Activated naive CD8-positive, alpha-beta T cell treated with anti-CD3 and anti-CD28 coated beads, Interleukin-2, amount 50 U/mL, for 24 hours (primary cell): ENCODE measurements around the gene CDK2.
"Not testable (repeated sequence)": the region's sequence is repeated elsewhere in the genome, so short reads cannot be mapped to it uniquely, and the experiment has no call there.

ENCODE experiments used
- ATAC-seq: fragments of 150-1000 bp; cut with Tn5 transposase; one replicate; pipeline ENCODE4 v1.10.0; 2021
- DNase-seq: peaks from one replicate; pipeline ENCODE4 v3.0.0; 2021
- H3K27ac Mint-ChIP-seq: one replicate; pipeline ENCODE4 v1.8.0; 2021; ENCODE audit warnings: mild to moderate bottlenecking, mixed read lengths
- H3K27me3 Mint-ChIP-seq: one replicate; pipeline ENCODE4 v1.8.0; 2021; ENCODE audit warnings: mixed read lengths
- H3K36me3 Mint-ChIP-seq: one replicate; pipeline ENCODE4 v1.8.0; 2021; ENCODE audit warnings: low read depth, mixed read lengths
- H3K4me1 Mint-ChIP-seq: one replicate; pipeline ENCODE4 v1.8.0; 2021; ENCODE audit warnings: mixed read lengths
- H3K4me3 Mint-ChIP-seq: one replicate; pipeline ENCODE4 v1.8.0; 2021; ENCODE audit warnings: mild to moderate bottlenecking, moderate library complexity, mixed read lengths
- H3K9me3 Mint-ChIP-seq: one replicate; pipeline ENCODE4 v1.8.0; 2021; ENCODE audit warnings: mixed read lengths

The CDK2 gene

DNA sequence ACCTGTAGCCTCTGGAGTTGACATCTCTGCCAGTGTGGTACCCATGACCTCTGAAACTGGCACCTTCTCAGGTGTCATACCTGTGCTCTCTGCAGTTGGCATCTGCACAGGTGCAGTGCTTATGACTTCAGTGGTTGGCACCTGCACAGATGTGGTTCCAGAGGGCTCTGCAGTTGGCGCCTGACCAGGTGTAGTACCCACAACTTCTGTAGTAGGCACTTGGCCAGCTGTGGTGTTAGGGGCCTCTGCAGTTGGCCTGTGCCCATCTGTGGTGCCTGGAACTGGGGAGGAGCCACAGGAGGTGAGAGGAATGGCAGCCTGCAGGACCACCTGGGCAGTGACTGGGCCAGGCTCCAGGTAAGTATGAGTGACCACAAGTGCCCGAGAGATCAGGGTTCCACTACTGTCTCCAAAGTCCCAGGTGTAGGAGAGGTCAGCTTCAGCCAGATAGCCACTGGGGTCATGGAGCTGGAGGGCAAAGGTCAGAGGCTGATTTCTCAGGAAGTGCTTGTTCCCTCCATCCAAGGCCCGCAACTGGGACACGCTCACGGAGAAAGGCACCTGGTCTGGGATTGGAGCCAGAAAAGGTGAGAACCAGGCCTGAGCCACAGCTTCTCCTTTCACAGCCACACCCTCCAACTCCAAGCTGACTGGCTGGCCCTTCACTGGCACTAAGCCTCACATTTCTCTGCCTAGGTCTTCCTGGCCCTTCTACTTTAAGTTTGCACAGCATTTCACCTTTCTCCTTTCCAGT lies 9.3 kb upstream of the CDK2 start:
- Mint-ChIP-seq H3K27ac (no peak overlapping the region), H3K36me3 (peaks cover 21% of the 10 kb centered on the region), H3K4me3 (no peak overlapping the region), H3K27me3 (no peaks in the 10 kb centered on the region), H3K4me1 (peaks cover 9% of the 10 kb centered on the region), H3K9me3 (no peaks in the 10 kb centered on the region)
- ATAC-seq, result no peak
- DNase-seq, result no peak

DNA sequence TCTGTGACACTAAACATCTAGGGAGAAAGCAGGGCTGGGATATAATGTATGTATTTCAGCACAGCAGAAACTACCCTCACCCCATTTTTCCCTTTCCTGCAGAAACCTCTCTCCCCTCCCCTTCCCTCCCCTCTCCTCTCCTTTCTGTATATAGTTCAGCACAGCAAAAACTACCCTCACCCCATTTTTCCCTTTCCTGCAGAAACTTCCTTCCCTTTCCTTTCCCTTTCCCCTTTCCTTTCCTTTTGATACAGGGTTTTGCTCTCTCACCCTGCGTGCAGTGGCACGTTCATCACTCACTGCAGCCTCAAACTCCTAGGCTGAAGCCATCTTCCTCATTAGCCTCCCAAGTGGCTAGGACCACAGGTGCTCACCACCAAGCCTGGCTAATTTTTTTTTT lies 2.9 kb upstream of the CDK2 start:
- H3K4me3 Mint-ChIP-seq, result no peak overlapping the region
- peaks cover 10% of the 10 kb centered on the region for H3K36me3 Mint-ChIP-seq
- peaks cover 27% of the 10 kb centered on the region for H3K4me1 Mint-ChIP-seq
- DNase-seq (no peak), ATAC-seq (no peak)
- H3K9me3 Mint-ChIP-seq, result no peaks in the 10 kb centered on the region
- H3K27me3 Mint-ChIP-seq, result no peaks in the 10 kb centered on the region
- H3K27ac Mint-ChIP-seq, result no peak overlapping the region

DNA sequence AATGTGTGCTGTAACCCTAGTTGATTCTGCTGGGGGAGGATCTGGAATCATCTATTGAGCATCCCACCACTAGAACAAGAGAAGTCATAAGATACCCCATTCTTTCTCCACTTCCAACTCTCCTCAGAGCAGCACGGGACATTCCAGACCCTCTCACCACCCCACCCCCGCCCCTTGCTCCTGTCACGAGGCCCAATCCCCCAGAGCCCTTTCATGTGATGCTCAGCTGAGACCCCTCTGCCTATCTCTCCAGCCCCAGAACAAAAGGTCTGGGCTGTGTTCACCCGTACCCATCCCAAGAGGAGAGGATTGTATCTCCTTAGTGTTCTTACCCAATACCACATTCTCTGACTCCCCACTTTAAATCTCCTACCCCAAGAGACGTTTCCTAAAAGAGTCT lies 1.4 kb upstream of the CDK2 start:
- ATAC-seq, result no peak
- H3K27ac Mint-ChIP-seq, result peak overlapping the region; percentile 10
- no peak for DNase-seq
- H3K4me1 Mint-ChIP-seq, result peaks cover 29% of the 10 kb centered on the region
- no peaks in the 10 kb centered on the region for H3K27me3 Mint-ChIP-seq
- H3K4me3 Mint-ChIP-seq, result no peak overlapping the region
- H3K36me3 Mint-ChIP-seq, result peaks cover 17% of the 10 kb centered on the region
- no peaks in the 10 kb centered on the region for H3K9me3 Mint-ChIP-seq

- peaks cover 32% of the 10 kb centered on the region for H3K4me1 Mint-ChIP-seq
- no peak for DNase-seq
- H3K4me3 Mint-ChIP-seq, result peak within 1 kb of the TSS; percentile 97
- H3K36me3 Mint-ChIP-seq, result peaks cover 21% of the 10 kb centered on the region
- H3K27me3 Mint-ChIP-seq, result no peaks in the 10 kb centered on the region
- ATAC-seq, result no peak
- H3K27ac Mint-ChIP-seq, result peak within 1 kb of the TSS; percentile 89
- no peaks in the 10 kb centered on the region for H3K9me3 Mint-ChIP-seq
These were observed 656 bp upstream of the CDK2 start, which contains the start of gene PMEL for GRCh38 chr12:55965941-55966407. PMEL (minus strand) TSS chr12:55966042; CDS start chr12:55966011, 31 bp downstream.

DNA sequence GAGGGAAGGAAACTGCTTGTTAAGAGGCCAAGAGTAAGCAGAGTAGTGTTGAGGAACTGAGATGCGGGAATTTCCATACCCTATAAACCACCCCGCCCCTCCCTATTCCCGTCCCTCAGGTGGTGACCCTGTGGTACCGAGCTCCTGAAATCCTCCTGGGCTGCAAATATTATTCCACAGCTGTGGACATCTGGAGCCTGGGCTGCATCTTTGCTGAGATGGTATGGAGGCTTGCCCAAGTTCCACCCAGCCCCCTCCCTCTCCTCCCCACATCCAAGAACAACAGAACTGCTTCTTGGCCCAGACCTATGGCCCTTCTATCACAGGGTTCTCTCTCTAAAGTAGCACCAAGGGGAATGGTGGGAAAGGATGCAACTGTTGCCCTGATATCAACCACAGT lies 2.7 kb downstream of the CDK2 start:
- peaks cover 32% of the 10 kb centered on the region for H3K4me1 Mint-ChIP-seq
- H3K36me3 Mint-ChIP-seq, result peaks cover 25% of the 10 kb centered on the region
- no peak overlapping the region for H3K27ac Mint-ChIP-seq
- peak overlapping the region; percentile 97 for H3K4me3 Mint-ChIP-seq
- DNase-seq (no peak), ATAC-seq (no peak)
- H3K27me3 Mint-ChIP-seq, result no peaks in the 10 kb centered on the region
- no peaks in the 10 kb centered on the region for H3K9me3 Mint-ChIP-seq

DNA sequence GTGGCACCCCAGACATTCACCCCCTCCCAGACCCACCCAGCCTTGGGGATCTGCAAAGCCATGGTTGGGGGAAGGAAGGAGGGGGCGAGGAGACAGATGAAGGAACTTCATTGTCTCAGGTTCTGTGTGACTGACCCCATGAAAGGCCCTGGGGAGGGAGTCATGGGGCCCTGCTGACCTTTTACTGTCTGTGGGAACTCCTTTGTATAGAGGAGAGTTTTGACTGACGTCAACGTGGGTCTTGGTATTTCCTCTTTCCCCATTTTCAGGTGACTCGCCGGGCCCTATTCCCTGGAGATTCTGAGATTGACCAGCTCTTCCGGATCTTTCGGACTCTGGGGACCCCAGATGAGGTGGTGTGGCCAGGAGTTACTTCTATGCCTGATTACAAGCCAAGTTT lies 4.1 kb downstream of the CDK2 start:
- Mint-ChIP-seq H3K4me1 (peaks cover 31% of the 10 kb centered on the region), H3K27me3 (no peaks in the 10 kb centered on the region), H3K9me3 (no peaks in the 10 kb centered on the region), H3K36me3 (peaks cover 28% of the 10 kb centered on the region), H3K27ac (no peak overlapping the region), H3K4me3 (no peak overlapping the region)
- ATAC-seq (no peak), DNase-seq (no peak)

GRCh38 chr12:55972042-55972441 lies 5.4 kb downstream of the CDK2 start:
- no peaks in the 10 kb centered on the region for H3K9me3 Mint-ChIP-seq
- no peak for DNase-seq
- H3K27me3 Mint-ChIP-seq, result no peaks in the 10 kb centered on the region
- H3K27ac Mint-ChIP-seq, result no peak overlapping the region
- ATAC-seq, result no peak
- H3K4me3 Mint-ChIP-seq, result no peak overlapping the region
- peaks cover 27% of the 10 kb centered on the region for H3K4me1 Mint-ChIP-seq
- peaks cover 28% of the 10 kb centered on the region for H3K36me3 Mint-ChIP-seq

DNA sequence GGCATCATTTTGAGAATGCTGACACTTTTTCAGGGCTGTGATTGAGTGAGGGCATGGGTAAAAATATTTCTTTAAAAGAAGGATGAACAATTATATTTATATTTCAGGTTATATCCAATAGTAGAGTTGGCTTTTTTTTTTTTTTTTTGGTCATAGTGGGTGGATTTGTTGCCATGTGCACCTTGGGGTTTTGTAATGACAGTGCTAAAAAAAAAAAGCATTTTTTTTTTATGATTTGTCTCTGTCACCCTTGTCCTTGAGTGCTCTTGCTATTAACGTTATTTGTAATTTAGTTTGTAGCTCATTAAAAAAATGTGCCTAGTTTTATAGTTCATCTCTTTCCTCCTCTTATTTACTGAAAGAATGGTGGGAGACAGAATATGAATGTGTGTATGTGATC lies 5.8 kb downstream of the CDK2 start:
- ATAC-seq, result no peak
- peaks cover 28% of the 10 kb centered on the region for H3K36me3 Mint-ChIP-seq
- no peaks in the 10 kb centered on the region for H3K27me3 Mint-ChIP-seq
- H3K9me3 Mint-ChIP-seq, result no peaks in the 10 kb centered on the region
- H3K27ac Mint-ChIP-seq, result no peak overlapping the region
- no peak overlapping the region for H3K4me3 Mint-ChIP-seq
- no peak for DNase-seq
- peaks cover 29% of the 10 kb centered on the region for H3K4me1 Mint-ChIP-seq

DNA sequence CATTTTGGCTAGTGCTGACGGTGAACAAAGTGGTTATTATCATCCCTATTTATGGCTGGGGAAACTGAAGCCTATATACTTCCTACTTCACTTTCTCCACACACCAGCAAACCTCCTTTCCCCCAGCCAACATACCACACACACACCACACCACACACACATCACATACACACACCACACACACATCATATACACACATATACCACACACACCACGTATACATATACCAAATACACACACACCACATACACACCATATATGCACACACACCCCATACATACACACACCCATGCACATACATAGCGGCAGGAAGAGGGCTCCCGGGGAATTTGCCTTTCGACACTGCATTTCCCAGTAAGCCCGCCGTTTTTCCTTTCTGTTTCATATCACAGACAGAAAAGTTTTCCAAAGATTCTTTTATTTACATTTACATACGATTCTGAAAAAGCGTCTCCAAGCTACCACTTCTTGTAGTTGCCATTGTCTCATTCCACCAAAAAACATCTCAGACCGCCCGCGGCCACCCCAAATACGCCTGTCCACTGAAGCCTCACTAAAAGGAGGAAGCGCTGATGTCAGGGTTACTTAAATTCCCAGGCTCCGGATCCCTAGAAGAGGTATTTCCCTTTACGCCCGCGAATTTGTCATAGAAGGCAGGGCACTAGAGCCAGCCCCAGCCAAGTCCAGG lies 6.4 kb downstream of the CDK2 start:
- peaks cover 26% of the 10 kb centered on the region for H3K36me3 Mint-ChIP-seq
- H3K27me3 Mint-ChIP-seq, result no peaks in the 10 kb centered on the region
- H3K9me3 Mint-ChIP-seq, result no peaks in the 10 kb centered on the region
- DNase-seq (no peak), ATAC-seq (no peak)
- H3K4me3 Mint-ChIP-seq, result no peak overlapping the region
- peaks cover 23% of the 10 kb centered on the region for H3K4me1 Mint-ChIP-seq
- H3K27ac Mint-ChIP-seq, result no peak overlapping the region

GRCh38 chr12:55973599-55974307 lies 7.1 kb downstream of the CDK2 start, which contains the start of gene RAB5B:
RAB5B (plus strand) TSS chr12:55974078; CDS start chr12:55986961, 12,883 bp downstream.
- Mint-ChIP-seq H3K4me1 (peaks cover 16% of the 10 kb centered on the region), H3K27me3 (no peaks in the 10 kb centered on the region), H3K4me3 (no peak within 1 kb of the TSS), H3K36me3 (peaks cover 20% of the 10 kb centered on the region), H3K9me3 (no peaks in the 10 kb centered on the region), H3K27ac (no peak within 1 kb of the TSS)
- peak; percentile 96 for DNase-seq
- ATAC-seq, result peak; percentile 95

DNA sequence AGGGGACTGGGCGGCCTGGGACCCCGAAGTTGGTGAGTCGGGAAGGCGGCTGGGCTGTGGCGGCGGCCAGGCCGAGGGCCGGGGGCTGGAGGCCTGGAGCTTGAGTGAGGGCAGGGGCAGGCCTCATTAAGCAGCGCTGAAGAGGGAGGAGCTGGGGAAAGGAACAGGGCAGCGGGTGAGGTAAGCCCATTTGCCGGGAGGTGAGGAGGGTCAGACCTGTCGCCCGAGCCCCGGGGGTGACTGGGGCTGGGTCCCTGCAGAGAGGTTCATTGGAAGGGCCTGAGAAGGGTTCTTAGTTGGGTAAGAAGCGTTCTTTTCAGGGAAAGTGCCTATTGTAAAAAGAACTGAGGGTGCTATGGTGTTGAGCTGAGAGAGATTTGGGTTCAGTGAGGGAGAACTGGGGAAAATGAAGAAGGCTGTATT lies 7.7 kb downstream of the CDK2 start:
- ATAC-seq, result peak; percentile 11
- DNase-seq, result peak; percentile 45
- H3K27ac Mint-ChIP-seq, result no peak overlapping the region

DNA sequence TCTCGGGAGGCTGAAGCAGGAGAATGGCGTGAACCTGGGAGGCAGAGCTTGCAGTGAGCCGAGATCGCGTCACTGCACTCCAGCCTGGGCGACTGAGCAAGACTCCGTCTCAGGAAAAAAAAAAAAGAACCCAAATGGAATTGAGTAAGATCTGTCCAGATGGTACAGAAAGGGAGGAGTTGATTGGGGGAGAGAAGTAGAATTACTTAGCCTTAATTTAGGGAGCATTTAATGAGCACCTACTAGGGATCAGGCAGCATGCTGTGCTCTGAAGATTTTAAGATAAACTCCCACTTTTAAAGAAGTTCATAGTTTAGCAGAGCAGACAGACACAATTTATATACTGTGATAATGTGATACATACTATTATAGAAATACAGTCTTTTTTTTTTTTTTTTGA lies 11.8 kb downstream of the CDK2 start:
- H3K27me3 Mint-ChIP-seq, result no peaks in the 10 kb centered on the region

More for the DNA sequence above, 7.7 kb downstream of the CDK2 start:
- H3K36me3 Mint-ChIP-seq, result peaks cover 17% of the 10 kb centered on the region
- H3K9me3 Mint-ChIP-seq, result no peaks in the 10 kb centered on the region
- H3K27me3 Mint-ChIP-seq, result no peaks in the 10 kb centered on the region
- no peak overlapping the region for H3K4me3 Mint-ChIP-seq
- H3K4me1 Mint-ChIP-seq, result peaks cover 14% of the 10 kb centered on the region

GRCh38 chr12:55979069-55979468 lies 12.4 kb downstream of the CDK2 start:
- ATAC-seq, result no peak
- peaks cover 24% of the 10 kb centered on the region for H3K4me1 Mint-ChIP-seq
- H3K27ac Mint-ChIP-seq, result no peak overlapping the region
- no peaks in the 10 kb centered on the region for H3K27me3 Mint-ChIP-seq
- no peak for DNase-seq
- peaks cover 8% of the 10 kb centered on the region for H3K36me3 Mint-ChIP-seq
- H3K9me3 Mint-ChIP-seq, result no peaks in the 10 kb centered on the region
- no peak overlapping the region for H3K4me3 Mint-ChIP-seq

More for the DNA sequence above, 11.8 kb downstream of the CDK2 start:
- Mint-ChIP-seq H3K27ac (no peak overlapping the region), H3K4me3 (no peak overlapping the region), H3K4me1 (peaks cover 22% of the 10 kb centered on the region), H3K36me3 (peaks cover 6% of the 10 kb centered on the region), H3K9me3 (no peaks in the 10 kb centered on the region)
- no peak for DNase-seq
- no peak for ATAC-seq

GRCh38 chr12:55981882-55982281 lies 15.3 kb downstream of the CDK2 start:
- H3K4me3 Mint-ChIP-seq, H3K27me3 Mint-ChIP-seq, H3K36me3 Mint-ChIP-seq, H3K9me3 Mint-ChIP-seq, H3K27ac Mint-ChIP-seq, ATAC-seq, DNase-seq: not testable (repeated sequence)
- H3K4me1 Mint-ChIP-seq, result peaks cover 16% of the 10 kb centered on the region
